Measurements from ENCODE around the gene ITPKB. TPM values are rescaled to one million over a fixed set of nuclear protein-coding genes. Genes with fewer than 3 reads are reported as not detected.
A peak's percentile ranks its signal among the peaks of the same experiment; 100 is the strongest.

The ITPKB gene
- total and polyA plus RNA-seq, 8 donors: 25.0 to 38.7 (median 32.6) TPM

DNA sequence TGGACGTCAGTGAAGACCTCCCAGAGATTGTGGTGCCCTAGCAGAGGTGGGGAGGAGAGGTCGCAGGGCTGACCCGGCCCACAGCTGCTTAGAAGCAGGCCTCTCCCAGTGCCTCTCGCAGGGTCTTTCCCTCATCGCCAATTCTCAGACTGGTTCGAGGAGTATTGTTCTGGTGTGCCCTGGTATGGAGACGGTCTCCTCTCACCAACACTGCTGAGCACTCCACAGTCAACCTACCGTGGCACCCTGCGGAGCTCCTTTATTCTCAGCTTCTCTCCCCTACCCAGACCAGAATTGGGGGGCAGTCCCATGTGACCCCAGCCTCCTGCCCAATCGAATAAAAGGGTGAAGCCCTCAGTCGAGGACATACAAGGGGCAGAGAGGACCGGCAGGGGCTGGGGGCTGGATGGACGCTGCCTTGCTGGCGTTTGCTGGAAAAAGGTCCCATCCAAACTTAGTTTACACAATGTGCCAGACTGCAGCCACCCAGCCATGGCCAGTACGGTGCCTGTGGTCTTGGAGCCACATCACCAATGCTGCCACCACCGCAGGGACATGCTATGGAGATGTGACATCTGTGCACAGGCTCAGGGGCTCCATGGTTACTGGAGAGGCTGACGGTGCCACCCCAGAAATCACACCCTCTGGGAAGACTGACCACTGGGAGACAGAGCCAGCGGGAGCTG, 109.7 kb downstream of the ITPKB start:
- intact Hi-C loops (cut with DNase I): no loop called here
- no peak for ATAC-seq
- peak in 2 of 4 donors; percentile 26 to 74 for DNase-seq
- Histone ChIP-seq H3K9me3 (no peaks in the 10 kb centered on the region), H3K4me3 (no peak overlapping the region), H3K4me1 (peaks cover 0 to 15% of the 10 kb centered on the region in 2 donors), H3K27me3 (no peaks in the 10 kb centered on the region), H3K36me3 (peaks cover 0 to 23% of the 10 kb centered on the region in 2 donors), H3K27ac (no peak overlapping the region)
- no peak for TF ChIP-seq CTCF (IDR thresholded peaks at IDR 0.05)

DNA sequence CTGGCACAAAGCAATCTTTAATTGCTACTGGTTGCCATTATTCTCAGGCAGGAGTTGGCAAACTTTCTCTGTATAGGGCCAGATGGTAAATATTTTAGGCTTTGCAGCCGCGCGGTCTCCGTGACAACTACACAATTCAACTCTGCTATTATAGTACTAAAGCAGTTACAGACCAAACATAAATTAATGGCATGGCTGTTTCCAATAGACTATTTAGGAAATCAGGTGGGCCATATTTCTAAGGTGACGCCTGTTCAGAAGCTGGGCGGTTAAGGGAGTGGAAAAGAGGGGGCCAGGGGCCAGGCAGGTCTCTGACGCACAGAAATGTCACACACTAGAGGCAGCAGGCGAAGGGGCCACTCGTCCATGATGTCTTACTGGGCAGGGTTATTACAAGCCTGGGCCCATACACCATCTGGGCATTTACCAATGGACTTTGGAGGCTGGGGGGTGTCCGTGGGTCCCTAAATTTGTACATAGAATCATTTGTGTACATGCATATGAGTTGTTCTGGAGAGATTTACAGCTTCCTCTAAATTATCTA, 110.4 kb downstream of the ITPKB start:
- DNase-seq (peak in 2 of 4 donors; percentile 7 to 41), ATAC-seq (no peak)
- Histone ChIP-seq H3K27ac (no peak overlapping the region), H3K36me3 (peaks cover 0 to 19% of the 10 kb centered on the region in 2 donors), H3K9me3 (no peaks in the 10 kb centered on the region), H3K4me3 (no peak overlapping the region), H3K4me1 (peaks cover 0 to 8% of the 10 kb centered on the region in 2 donors), H3K27me3 (no peaks in the 10 kb centered on the region)
- no peak for TF ChIP-seq CTCF (IDR thresholded peaks at IDR 0.05)
- intact Hi-C loops (cut with DNase I): no loop called here

DNA sequence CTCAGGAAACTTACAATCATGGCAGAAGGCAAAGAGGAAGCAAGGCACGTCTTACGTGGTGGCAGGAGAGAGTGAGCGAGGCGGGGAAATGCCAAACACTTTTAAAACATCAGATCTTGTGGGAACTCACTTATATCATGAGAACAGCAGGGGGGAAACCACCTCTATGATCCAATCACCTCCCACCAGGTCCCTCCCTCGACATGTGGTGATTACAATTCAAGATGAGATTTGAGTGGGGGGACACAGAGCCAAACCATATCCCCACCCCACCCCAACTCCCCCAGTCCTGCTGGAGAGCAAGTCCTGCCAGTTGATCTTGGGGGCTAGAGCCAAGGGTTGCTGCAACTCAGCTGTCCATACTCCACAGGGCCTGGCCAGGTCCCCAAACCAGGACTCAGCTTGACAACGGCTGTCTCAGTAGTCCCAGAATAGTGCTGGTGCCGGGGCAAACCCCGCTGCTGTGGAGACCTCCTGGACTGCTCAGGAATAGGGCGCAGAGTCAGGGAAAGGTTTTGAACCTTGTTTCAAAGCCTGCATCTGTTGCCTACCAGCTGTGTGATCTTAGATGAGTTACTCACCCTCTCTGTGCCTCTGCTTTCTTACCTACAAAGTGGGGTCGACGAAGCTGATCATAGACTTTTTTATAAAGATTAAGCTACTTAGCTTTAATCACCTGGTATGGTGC, 111.0 kb downstream of the ITPKB start:
- Histone ChIP-seq H3K4me3 (no peak overlapping the region), H3K4me1 (peaks cover 0 to 8% of the 10 kb centered on the region in 2 donors), H3K27ac (no peak overlapping the region), H3K27me3 (no peaks in the 10 kb centered on the region), H3K36me3 (peaks cover 0 to 13% of the 10 kb centered on the region in 2 donors), H3K9me3 (no peaks in the 10 kb centered on the region)
- DNase-seq (peak in 2 of 4 donors; percentile 25 to 51), ATAC-seq (no peak)
- intact Hi-C loops (cut with DNase I): no loop called here
- TF ChIP-seq CTCF (IDR thresholded peaks at IDR 0.05): no peak

DNA sequence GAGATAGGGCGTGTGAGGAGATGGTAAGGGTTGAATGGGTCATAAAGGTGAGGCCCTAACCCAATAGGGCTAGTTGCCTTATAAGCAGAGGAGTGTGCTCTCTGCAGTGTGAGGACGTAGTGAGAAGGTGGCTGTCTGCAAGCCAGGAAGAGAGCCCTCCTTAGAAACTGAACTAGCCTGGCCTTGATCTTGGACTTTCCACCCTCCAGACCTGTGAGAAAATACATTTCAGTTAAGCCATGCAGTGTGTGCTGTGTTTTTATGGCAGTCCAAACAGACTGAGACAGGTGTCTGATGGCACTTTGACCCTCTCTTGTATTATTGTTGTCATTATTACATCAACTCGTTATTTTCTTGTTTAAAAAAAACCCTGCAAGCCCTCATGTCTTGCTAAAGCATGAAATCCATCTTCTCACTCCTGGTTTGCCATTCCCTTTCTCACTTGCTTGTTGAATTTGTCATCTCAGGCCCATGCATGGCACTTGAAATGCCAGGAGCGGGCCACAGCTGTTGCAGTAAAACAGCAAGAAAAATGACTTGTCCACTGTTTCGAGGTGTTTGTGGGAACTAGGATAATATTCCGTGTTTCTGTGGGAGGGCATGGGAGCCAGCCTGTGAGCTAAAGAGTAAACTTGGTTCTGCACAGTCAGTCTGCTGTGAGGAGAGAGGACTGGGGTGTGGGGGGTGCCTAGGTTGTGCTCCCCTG, 111.9 kb downstream of the ITPKB start:
- no peak overlapping the region for H3K27ac ChIP-seq
- no peaks in the 10 kb centered on the region for H3K9me3 ChIP-seq
- peaks cover 0 to 8% of the 10 kb centered on the region in 2 donors for H3K4me1 ChIP-seq
- DNase-seq: peak in 2 of 4 donors; percentile 8 to 12
- H3K4me3 ChIP-seq: no peak overlapping the region
- no peak for TF ChIP-seq CTCF (IDR thresholded peaks at IDR 0.05)
- H3K36me3 ChIP-seq: peaks cover 0 to 8% of the 10 kb centered on the region in 2 donors
- no peak for ATAC-seq
- no peaks in the 10 kb centered on the region for H3K27me3 ChIP-seq
- intact Hi-C loops (cut with DNase I): no loop called here

Measured in left lung (tissue), 10 donors.